Measurements from ENCODE around the gene DNAAF8. TPM values are rescaled to one million over a fixed set of nuclear protein-coding genes. Genes with fewer than 3 reads are reported as not detected.
"Not testable (repeated sequence)": the region's sequence is repeated elsewhere in the genome, so short reads cannot be mapped to it uniquely, and the experiment has no call there.

DNAAF8 gene
- polyA plus RNA-seq, 5 donors, result 1.6 to 4.8 (median 2.4) TPM

DNA sequence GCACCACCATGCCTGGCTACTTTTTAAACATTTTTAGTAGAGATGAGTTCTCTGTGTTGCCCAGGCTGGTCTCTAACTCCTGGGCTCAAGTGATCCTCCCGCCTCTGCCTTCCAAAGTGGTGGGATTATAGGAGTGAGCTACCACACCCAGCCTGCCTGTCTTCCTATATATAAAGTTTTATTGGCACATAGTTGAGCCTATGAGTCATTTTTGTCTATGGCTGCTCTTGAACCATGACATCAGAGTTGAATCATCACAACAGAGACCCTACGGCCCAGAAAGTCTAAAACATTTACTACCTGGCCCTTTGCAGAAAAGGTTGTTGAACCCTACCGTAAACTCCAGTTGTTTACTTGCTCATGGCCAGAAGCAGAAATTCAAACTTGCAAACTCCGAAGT, 45.9 kb downstream of the DNAAF8 start:
- DNase-seq, result no peak

GRCh38 chr16:4783251-4783950, 49.1 kb downstream of the DNAAF8 start:
- no peak for DNase-seq

GRCh38 chr16:4783951-4784336, 49.6 kb downstream of the DNAAF8 start:
- DNase-seq, result no peak

DNA sequence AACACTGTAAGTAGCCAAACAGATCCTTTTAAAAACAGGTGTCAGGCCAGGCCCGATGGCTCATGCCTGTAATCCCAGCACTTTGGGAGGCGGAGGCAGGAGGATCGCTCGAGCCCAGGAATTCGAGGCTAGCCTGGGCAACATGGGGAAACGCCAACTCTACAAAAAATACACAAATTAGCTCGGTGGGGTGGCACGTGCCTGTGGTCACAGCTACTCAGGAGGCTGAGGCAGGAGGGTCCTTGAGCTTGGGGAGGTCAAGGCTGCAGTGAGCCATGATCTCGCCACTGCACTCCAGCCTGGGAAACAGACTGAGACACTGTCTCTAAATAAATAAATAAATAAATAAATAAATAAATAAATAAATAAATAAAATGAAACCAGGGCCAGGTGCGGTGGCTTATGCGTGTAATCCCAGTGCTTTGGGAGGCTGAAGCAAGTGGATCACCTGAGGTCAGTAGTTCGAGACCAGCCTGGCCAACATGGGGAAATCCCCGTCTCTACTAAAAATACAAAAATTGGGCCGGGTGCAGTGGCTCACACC, 50.2 kb downstream of the DNAAF8 start:
- not testable (repeated sequence) for DNase-seq

- DNase-seq, result no peak
Measured at GRCh38 chr16:4785758-4786433, 51.6 kb downstream of the DNAAF8 start.

GRCh38 chr16:4787068-4787467, 52.7 kb downstream of the DNAAF8 start:
- DNase-seq, result no peak

DNA sequence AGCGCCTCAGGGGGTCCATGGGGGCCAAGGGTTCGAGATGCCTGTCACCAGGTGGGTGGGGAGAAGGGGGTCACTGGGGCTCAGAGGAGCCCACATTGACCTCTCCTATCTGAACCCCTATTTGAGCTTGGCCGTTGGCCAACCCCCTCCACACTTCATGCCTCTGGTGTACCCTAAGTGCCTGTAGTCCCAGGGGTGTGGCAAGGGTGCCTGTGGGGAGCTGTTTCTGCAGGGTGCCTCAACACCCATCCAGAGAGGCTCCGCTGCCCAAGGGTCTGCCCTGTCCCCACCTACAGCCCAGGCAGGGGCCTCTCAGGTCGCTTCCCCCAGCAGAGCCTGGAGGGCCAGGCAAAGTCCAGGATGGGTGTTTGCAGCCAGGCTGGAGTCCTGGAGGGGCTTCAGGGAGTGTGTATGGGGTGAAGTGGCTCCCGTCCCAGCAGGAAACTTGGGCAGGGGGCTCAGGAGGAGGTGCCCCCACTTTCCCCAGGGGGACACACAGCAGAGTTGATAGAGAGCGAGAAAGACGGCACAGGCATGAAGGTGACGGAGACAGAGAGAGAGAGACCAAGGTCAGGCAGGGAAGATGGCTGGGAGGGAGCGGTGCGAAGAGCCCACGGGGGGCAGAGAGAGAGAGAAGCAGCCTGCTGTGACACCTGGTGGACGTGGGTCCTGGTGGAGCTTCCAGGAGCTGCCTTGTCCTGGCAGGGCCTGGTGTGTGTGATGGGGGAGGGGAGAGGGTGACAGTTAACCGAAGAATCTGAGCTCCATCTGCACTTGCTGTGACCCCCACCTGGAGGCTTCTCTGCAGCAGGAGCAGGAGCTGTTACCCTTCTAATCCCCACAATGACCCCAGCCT, 53.5 kb downstream of the DNAAF8 start, which contains the start of gene SEPTIN12:
Gene SEPTIN12 (minus strand): TSS at position 719 of the 856 bp plus-strand sequence. CDS start 700 bp downstream, at position 19.
- no peak for DNase-seq

- no peak for DNase-seq
Measured at GRCh38 chr16:4788489-4788889, 54.2 kb downstream of the DNAAF8 start.

DNA sequence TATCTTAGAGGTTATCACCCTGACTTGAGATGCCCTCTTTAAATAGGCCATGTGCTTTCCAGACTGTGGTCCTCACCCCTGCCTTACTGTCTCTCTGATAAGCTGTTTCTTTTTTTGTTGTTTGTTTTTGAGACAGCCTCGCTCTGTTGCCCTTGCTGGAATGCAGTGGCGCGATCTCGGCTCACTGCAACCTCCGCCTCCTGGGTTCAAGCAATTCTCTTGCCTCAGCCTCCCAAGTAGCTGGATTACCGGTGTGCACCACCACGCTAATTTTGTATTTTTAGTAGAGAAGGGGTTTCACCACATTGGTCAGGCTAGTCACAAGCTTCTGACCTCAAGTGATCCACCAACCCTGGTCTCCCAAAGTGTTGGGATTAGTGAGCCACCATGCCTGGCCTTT, 54.6 kb downstream of the DNAAF8 start:
- DNase-seq, result no peak

DNA sequence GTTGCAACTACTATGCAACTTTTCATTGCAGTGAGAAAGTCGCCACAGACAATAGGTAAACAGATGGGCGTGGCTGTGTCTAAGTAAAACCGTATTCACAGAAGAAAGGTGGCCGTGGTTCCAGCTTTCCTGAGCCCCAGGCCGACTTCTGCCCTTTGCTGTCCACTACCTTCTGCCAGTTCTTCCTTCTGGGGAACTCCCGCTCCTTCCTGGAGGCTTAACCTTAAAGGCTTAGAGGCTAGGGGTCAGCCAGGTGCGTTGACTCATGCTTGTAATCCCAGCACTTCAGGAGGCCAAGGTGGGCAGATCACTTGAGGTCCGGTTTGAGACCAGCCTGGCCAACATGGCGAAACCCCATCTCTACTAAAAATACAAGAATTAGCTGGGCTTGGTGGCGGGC, 55.9 kb downstream of the DNAAF8 start:
- no peak for DNase-seq

- DNase-seq, result no peak
Measured at GRCh38 chr16:4790871-4791270, 56.5 kb downstream of the DNAAF8 start.

DNA sequence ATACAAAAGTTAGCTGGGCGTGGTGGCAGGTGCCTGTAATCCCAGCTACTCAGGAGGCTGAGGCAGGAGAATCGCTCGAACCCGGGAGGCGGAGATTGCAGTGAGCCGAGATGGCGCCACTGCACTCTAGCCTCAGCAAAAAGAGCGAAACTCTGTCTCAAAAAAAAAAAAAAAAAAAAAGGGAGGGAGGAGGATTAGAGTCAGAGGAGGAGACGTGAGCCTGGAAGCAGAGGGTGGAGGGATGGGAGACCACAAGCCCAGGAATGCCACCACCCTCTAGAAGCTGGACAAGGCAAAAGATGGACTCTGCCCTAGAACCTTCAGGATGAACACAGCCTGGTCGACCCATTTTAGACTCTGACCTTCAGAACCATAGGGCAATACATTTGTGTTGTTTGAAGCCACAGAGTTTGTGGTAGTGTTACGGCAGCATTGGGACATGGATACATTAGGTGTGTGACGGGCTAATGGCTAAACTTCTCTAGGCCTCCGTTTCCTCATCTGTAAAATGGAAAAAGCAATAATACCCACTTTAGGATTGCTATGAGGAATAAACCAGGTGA, 58.7 kb downstream of the DNAAF8 start:
- DNase-seq, result no peak

DNA sequence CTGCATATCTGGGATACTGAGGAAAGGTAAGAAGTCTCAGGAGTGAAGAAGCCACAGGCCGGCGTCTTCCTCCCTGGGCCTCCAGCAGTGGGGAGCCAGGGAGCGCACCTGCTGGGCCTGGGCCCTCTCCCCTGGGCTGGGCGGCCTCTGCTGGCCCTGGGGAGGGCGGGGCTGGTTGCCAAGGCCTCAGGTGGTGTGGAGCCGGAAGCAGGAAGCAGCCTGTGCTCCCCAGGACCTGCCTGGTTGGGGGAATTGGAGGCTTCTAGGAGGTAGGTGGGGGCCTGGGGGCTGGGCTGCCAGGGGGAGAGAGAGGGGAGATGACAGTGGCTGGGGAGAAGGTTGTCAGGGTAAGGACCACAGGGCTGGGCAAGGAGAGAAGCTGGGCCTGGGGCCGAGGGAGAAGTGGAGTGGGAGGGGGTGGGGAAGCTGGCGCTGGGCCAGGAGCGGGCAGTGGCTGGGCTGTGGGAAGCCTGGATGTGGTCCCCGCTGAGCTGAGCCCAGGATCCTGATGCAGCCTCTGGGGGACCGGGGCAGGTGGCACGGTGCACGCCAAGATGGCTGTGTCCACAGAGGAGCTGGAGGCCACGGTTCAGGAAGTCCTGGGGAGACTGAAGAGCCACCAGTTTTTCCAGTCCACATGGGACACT, 61.0 kb downstream of the DNAAF8 start, which contains the start of gene SMIM22:
Gene SMIM22 (plus strand): TSS at position 189 of the 647 bp plus-strand sequence. CDS start 366 bp downstream, at position 555.
- no peak for DNase-seq

DNA sequence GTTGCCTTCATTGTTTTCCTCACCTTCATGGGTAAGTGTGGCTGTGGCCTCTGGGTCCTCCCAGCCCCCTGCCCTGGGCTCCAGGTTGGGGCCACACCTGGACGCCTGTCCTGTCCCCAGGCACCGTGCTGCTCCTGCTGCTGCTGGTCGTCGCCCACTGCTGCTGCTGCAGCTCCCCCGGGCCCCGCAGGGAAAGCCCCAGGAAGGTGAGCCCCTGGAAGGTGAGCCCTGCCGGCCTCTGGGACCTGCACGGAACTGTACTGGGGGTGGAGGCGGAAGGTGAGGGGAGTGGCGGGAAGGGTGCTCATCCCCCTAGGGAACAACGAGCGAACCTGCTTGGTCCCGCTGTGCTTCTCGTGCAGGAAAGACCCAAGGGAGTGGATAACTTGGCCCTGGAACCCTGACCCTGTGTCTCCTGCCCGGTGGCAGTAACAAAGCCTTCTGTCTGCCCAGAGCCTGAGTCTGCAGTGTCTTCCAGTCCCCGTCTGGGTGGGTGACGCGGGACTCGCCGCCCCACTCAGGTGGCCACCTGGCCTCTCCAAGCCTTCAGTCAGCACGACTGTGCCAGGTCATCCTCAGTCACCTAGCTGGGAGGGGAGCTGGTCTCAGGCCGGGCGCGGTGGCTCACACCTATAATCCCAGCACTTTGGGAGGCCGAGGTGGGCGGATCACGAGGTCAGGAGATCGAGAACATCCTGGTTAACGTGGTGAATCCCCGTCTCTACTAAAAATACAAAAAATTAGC, 61.7 kb downstream of the DNAAF8 start:
- no peak for DNase-seq

GRCh38 chr16:4796982-4797804, 62.9 kb downstream of the DNAAF8 start:
- DNase-seq, result no peak

- DNase-seq, result no peak
Measured at GRCh38 chr16:4797805-4798252, 63.5 kb downstream of the DNAAF8 start.

DNA sequence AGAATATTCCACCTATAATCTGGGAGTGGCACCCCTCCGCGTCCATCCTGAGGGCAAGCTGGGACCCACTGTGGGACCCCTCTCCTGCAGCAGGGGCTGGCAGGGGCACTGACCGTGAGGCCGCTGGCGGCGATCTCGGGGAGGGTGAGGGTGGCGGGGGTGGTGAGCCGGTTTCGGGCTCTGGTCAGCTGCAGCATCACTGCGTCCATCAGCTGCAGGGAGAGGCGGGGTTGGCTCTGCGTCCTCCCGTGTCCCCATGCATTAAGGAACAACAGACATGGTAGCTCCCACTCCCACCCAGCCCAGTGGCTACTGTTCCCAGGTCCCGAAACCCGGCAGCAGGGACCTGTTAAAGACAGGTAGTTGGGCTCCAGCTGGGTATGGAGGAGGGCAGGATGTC, 64.1 kb downstream of the DNAAF8 start:
- DNase-seq, result no peak

Data from right lung (tissue), 5 donors.